GM18868 (cell line): ENCODE data around the gene BOLA1.
"Not testable (repeated sequence)": the region's sequence is repeated elsewhere in the genome, so short reads cannot be mapped to it uniquely, and the experiment has no call there.

ENCODE experiments used
- ATAC-seq: cut with Tn5 transposase; IDR thresholded peaks from one replicate; pipeline ENCODE4 v1.9.1; 2021; ENCODE audit warnings: mild to moderate bottlenecking, moderate library complexity; ENCODE audit not compliant: unreplicated experiment

Gene BOLA1

GRCh38 chr1:149927563-149928400 lies 28.4 kb downstream of the BOLA1 start, which contains the start of gene SF3B4:
SF3B4 (minus strand) TSS chr1:149927803; CDS start chr1:149927759, 44 bp downstream.
- ATAC-seq, result peak; percentile 91

GRCh38 chr1:149928401-149928724 lies 29.0 kb downstream of the BOLA1 start:
- no peak for ATAC-seq

DNA sequence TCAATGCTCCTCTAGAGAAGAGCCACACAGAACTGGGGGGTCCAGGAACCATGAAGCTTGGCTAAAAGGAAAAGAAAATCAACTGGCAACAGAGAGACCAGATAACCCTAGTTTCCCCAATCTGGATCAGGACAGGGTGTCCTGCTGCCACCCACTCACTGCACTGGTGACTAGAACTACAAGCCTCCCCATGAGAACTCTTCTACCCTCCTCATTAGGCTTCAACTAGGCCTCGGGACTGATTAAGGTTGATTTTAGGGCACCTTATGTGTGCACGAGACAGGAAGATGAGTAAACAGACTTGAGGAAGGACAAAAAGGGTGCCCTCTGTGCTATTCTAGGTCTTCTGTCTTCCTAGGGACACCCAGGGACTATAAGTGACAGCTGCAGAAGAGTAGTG lies 30.5 kb downstream of the BOLA1 start:
- ATAC-seq, result no peak

DNA sequence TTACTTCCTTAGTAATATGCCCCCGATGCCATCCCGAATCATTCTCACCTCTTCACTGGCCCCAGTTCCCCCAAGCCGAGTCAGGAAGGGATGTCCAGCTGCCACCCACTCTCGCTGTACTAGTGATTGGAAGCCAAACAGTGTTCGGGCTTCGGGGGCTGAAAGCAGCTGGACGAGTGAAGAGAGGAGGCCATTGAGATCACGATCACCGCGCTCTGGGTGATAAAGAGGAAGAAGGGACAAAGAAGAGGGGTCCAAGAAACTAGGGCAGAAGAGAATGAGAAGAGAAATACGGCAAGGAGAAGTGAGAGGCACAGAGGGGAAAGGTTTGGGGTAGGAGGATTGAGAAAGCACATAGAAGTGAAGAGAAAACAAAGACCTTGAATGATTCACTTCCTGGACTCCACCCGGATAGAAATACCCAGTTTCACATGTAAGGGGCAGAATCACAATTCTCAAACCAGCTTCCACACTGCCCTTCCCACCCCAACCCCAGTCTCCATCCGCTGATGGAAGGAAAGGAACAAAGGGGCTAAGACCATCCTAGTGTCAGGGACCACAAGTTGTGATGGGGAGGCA lies 31.9 kb downstream of the BOLA1 start:
- no peak for ATAC-seq

- ATAC-seq, result no peak
Measured at GRCh38 chr1:149932474-149932873, 33.1 kb downstream of the BOLA1 start.

- no peak for ATAC-seq
Measured at GRCh38 chr1:149933208-149933607, 33.8 kb downstream of the BOLA1 start.

GRCh38 chr1:149934356-149934755 lies 35.0 kb downstream of the BOLA1 start:
- no peak for ATAC-seq

DNA sequence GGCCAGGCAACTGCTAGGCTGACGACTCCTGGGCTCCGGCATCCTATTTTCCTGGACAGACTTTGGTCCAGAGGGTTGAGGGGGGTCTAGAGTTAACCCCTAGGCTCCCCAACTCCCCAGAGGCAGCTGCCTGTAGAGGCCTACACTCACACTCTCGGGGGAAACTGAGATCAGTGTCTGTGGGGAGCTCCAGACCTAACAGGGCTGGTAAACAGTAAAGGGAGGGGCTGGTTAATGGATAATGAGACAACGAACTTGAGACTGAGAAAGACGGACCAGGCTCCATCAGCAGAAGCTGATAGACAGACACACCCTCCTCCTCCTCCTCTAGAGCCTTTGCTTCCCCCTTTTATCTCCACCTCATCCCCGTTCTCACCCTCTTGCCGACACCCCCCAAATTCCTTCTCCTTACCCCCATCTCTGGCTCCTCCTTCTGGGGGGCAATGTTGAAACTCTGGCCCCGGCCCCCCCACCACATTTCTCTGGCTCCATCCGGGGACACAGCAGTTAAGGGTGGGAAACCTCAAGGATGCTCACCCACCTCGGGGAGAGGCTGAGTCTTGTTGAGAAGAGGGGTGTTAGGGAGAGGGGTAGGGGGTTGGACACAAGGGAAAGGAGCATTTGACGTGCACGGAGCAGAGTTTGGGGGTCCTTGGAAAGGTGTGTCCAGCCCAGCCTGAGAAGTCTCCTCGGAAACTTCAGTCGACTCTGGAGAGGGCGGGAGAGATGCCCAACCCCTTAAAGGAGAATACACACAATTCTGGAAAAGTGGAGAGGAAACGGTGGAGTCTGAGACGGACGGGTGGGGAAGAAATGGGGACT lies 37.0 kb downstream of the BOLA1 start, which contains the start of gene MTMR11:
Gene MTMR11, minus strand, starts transcription at position 710 of the 822 bp plus-strand sequence. Its CDS starts 232 bp downstream, at position 478.
- ATAC-seq, result no peak

DNA sequence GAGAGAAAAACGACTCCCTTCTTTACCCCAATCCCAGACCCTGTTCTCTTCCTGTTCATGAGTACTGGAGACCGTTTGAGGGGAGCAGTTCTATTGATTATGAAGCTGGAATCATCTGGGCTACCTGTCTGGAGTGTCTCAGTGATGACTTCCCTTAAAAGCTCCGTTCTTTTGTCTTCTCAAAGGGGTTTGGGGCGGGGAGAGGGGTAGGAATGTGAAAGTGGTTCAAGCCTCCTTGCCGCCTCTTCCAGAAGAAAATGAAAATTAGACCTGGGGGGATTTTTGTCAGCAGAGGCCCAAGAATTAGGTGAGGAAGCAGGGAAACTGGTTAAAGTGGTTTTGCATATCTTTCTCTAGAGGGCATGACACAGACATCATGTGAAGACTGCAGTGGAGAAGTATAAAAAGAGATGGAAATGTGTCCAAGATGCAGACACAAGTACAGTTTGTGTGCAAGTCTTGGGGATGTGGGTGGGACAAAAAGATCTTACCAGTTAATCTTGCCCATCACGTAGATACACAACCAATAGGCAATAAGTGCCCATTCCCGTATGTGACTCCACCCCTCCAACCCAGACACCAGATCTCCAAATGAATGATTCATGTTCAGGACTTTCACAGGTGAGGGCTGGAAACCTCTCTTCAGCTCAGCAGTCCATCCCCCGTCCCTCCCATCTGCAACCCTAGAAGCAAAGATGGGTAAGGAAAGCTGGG lies 37.8 kb downstream of the BOLA1 start:
- no peak for ATAC-seq

- ATAC-seq, result no peak
Measured at GRCh38 chr1:149937759-149938158, 38.4 kb downstream of the BOLA1 start.

DNA sequence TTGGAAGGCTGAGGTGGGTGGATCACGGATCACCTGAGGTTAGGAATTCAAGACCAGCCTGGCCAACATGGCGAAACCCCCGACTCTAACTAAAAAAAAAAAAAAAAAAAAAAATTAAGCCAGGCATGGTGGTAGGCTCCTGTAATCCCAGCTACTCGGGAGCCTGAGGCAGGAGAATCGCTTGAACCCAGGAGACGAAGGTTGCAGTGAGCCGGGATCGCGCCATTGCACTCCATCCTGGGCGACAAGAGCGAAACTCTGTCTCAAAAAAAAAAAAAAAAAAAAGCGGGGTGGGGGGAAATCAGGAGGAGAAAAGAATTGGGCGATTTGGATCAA lies 39.3 kb downstream of the BOLA1 start:
- ATAC-seq, result not testable (repeated sequence)

- no peak for ATAC-seq
Measured at GRCh38 chr1:149940427-149940826, 41.1 kb downstream of the BOLA1 start.

GRCh38 chr1:149942207-149942606 lies 42.8 kb downstream of the BOLA1 start:
- ATAC-seq, result no peak

DNA sequence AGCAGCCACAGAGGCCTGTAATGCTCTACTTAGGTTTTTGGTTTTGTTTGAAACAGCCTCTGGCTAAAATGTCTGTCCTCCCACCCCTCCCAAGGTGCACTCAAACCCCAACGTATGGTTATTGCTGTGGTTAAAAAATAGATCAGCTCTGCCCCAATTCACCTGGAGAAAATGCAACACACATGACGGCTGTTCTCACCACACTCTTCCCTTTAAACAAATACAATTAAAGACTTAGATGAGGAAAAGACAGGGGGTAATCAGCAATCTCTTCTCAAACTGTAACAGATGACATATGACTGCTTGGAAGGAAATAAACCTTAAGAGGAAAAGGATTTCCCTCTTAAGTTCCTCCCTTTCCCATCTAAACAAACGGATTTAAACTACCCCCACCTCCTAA lies 43.5 kb downstream of the BOLA1 start:
- no peak for ATAC-seq

DNA sequence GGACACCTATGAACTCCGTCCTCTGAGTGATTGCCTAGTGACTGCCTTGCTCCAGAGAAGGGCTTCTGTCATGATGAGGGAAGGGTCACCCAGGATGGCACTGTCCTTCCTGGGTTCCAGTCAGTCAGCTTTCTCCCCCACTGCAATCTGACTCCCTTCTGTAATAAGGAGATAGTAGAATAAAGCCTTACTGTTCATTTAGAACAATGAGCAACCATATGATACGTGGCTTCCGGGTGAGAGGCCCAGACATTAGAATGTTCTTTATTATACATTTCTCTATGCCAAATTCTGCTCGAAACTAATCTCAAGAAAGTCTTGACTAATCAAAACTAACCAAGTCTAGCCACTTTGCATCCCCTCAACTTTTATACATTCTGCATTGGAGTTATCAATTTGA lies 45.8 kb downstream of the BOLA1 start:
- ATAC-seq, result no peak

GRCh38 chr1:149949911-149950310 lies 50.5 kb downstream of the BOLA1 start:
- ATAC-seq, result no peak
